IPS DF 4.7 (cell line): ENCODE results near the gene ARID5A.

Experiments used
- DNase-seq: peaks from one replicate; pipeline ENCODE4 v3.0.0-alpha.2; 2013; ENCODE audit warnings: low spot score; ENCODE audit errors: extremely low read depth

ARID5A gene

GRCh38 chr2:96526615-96527285 is 9.8 kb upstream of the ARID5A start:
- DNase-seq = no peak

- DNase-seq = no peak
These were observed 9.1 kb upstream of the ARID5A start for GRCh38 chr2:96527286-96528005.

GRCh38 chr2:96528006-96528699 is 8.4 kb upstream of the ARID5A start:
- no peak for DNase-seq

- DNase-seq = no peak
These were observed 7.7 kb upstream of the ARID5A start for GRCh38 chr2:96528700-96529375.

- DNase-seq = no peak
These were observed 7.0 kb upstream of the ARID5A start for GRCh38 chr2:96529376-96530143.

- DNase-seq = no peak
These were observed 6.5 kb upstream of the ARID5A start for GRCh38 chr2:96530144-96530430.

GRCh38 chr2:96530474-96531357 is 5.8 kb upstream of the ARID5A start:
- DNase-seq = no peak

- DNase-seq = no peak
These were observed 5.2 kb upstream of the ARID5A start for GRCh38 chr2:96531366-96531765.

GRCh38 chr2:96531872-96532505 is 4.6 kb upstream of the ARID5A start:
- DNase-seq = no peak

GRCh38 chr2:96532641-96533291 is 3.8 kb upstream of the ARID5A start:
- DNase-seq = no peak

- DNase-seq = no peak
These were observed 3.1 kb upstream of the ARID5A start for GRCh38 chr2:96533292-96534073.

GRCh38 chr2:96534141-96534540 is 2.4 kb upstream of the ARID5A start:
- DNase-seq = no peak

GRCh38 chr2:96534701-96535181 is 1.8 kb upstream of the ARID5A start:
- DNase-seq = no peak

- DNase-seq = no peak
These were observed 1.2 kb upstream of the ARID5A start for GRCh38 chr2:96535331-96535730.

- DNase-seq = no peak
These were observed 648 bp downstream of the ARID5A start for GRCh38 chr2:96537066-96537733.

GRCh38 chr2:96537734-96538486 is 1.4 kb downstream of the ARID5A start:
- no peak for DNase-seq
